ENCODE measurements around the gene C12orf56. TPM values are rescaled to one million over a fixed set of nuclear protein-coding genes. Genes with fewer than 3 reads are reported as not detected.

The C12orf56 gene
- total RNA-seq, 1 experiment from 2014 or later, result not detected

GRCh38 chr12:64225626-64226025, 164.9 kb downstream of the C12orf56 start:
- Histone ChIP-seq H3K27ac (no peak overlapping the region), H3F3A (ENCODE audit: insufficient read depth, low read depth) (no peaks in the 10 kb centered on the region), H3K9me2 (ENCODE audit: insufficient read depth) (no peaks in the 10 kb centered on the region), H3K79me2 (ENCODE audit: low read depth) (peaks cover 8% of the 10 kb centered on the region; the same call in 1 of the 2 replicates), H3K4me1 (replicated peaks; ENCODE audit: insufficient read depth) (peaks cover 8% of the 10 kb centered on the region; the same call in 1 of the 2 replicates), H2AFZ (no peak overlapping the region), H3K27me3 (ENCODE audit: insufficient read depth, low read depth) (no peaks in the 10 kb centered on the region), H3K4me2 (no peak overlapping the region), H3K4me3 (no peak overlapping the region), H3K36me3 (ENCODE audit: low read depth) (no peaks in the 10 kb centered on the region), H4K20me1 (ENCODE audit: insufficient read depth) (no peaks in the 10 kb centered on the region), H3K9me3 (ENCODE audit: insufficient read depth, low read depth) (no peaks in the 10 kb centered on the region)
- BruUV-seq (replicated peaks), result no TSS peak
- TF ChIP-seq CTCF (conservative IDR thresholded peaks at IDR 0.05), result no peak
- DNase-seq, result no peak
- intact Hi-C loops (cut with micrococcal nuclease; ENCODE audit: unreplicated experiment), result no loop called here
- CTCF ChIA-PET, result no interaction called here
- POLR2A ChIA-PET (ENCODE audit: unreplicated experiment), result no interaction called here

- Histone ChIP-seq H3K4me2 (peak within 1 kb of the TSS; percentile 92), H3K27ac (peak within 1 kb of the TSS; percentile 89), H3K9me2 (ENCODE audit: insufficient read depth) (no peaks in the 10 kb centered on the region), H4K20me1 (ENCODE audit: insufficient read depth) (no peaks in the 10 kb centered on the region), H3K4me1 (replicated peaks; ENCODE audit: insufficient read depth) (peaks cover 29% of the 10 kb centered on the region), H3K79me2 (ENCODE audit: low read depth) (peaks cover 16% of the 10 kb centered on the region), H3F3A (ENCODE audit: insufficient read depth, low read depth) (no peaks in the 10 kb centered on the region), H3K9me3 (ENCODE audit: insufficient read depth, low read depth) (no peaks in the 10 kb centered on the region), H3K4me3 (peak within 1 kb of the TSS; percentile 73), H2AFZ (peak within 1 kb of the TSS; percentile 88), H3K27me3 (ENCODE audit: insufficient read depth, low read depth) (no peaks in the 10 kb centered on the region), H3K36me3 (ENCODE audit: low read depth) (no peaks in the 10 kb centered on the region)
- intact Hi-C loops (cut with micrococcal nuclease; ENCODE audit: unreplicated experiment), result loop anchor here (1.0 to 5.0 kb wide), 2 partner anchors 135 to 182 kb away; partner anchors contain the start of gene XPOT
- ChIA-PET POLR2A (ENCODE audit: unreplicated experiment) (interaction anchor here (0.5 to 0.8 kb wide), 4 partner anchors 108 to 304 kb away, joined by 3 to 5 read pairs (median 4); no protein-coding TSS in a partner anchor), CTCF (interaction anchor here (1.0 kb wide), 1 partner anchor 378 kb away, joined by 3 read pairs; the partner anchor contains the start of gene SRGAP1)
- DNase-seq, result peak; percentile 80 to 93
- TF ChIP-seq EZH2 (IDR thresholded peaks at IDR 0.05; ENCODE audit: low read depth) (no peak), CTCF (conservative IDR thresholded peaks at IDR 0.05) (no peak)
- BruUV-seq (replicated peaks), result TSS peak; percentile 85
Measured at GRCh38 chr12:64222009-64222765, 168.4 kb downstream of the C12orf56 start, which contains the start of gene KICS2. TSS of gene KICS2 (minus strand) at chr12:64222296. CDS start at chr12:64222237, 59 bp downstream.

GRCh38 chr12:64221651-64222008, 168.9 kb downstream of the C12orf56 start:
- POLR2A ChIA-PET (ENCODE audit: unreplicated experiment), result interaction anchor here (0.5 to 0.8 kb wide), 3 partner anchors 133 to 303 kb away, joined by 3 to 5 read pairs (median 4); no protein-coding TSS in a partner anchor
- no peaks in the 10 kb centered on the region for H3F3A ChIP-seq (ENCODE audit: insufficient read depth, low read depth)
- H2AFZ ChIP-seq, result peak overlapping the region; percentile 88
- no peaks in the 10 kb centered on the region for H4K20me1 ChIP-seq (ENCODE audit: insufficient read depth)
- peaks cover 29% of the 10 kb centered on the region for H3K4me1 ChIP-seq (replicated peaks; ENCODE audit: insufficient read depth)
- DNase-seq, result peak; percentile 68 to 88
- peak overlapping the region; percentile 92 for H3K4me2 ChIP-seq
- TF ChIP-seq EZH2 (IDR thresholded peaks at IDR 0.05; ENCODE audit: low read depth), result no peak
- no peak for TF ChIP-seq CTCF (conservative IDR thresholded peaks at IDR 0.05)
- no peaks in the 10 kb centered on the region for H3K9me3 ChIP-seq (ENCODE audit: insufficient read depth, low read depth)
- H3K9me2 ChIP-seq (ENCODE audit: insufficient read depth), result no peaks in the 10 kb centered on the region
- peak overlapping the region; percentile 73 for H3K4me3 ChIP-seq
- intact Hi-C loops (cut with micrococcal nuclease; ENCODE audit: unreplicated experiment), result loop anchor here (1.0 to 5.0 kb wide), 3 partner anchors 41 to 183 kb away; partner anchors contain the start of gene XPOT
- peak overlapping the region; percentile 89 for H3K27ac ChIP-seq
- peaks cover 16% of the 10 kb centered on the region for H3K79me2 ChIP-seq (ENCODE audit: low read depth)
- no peaks in the 10 kb centered on the region for H3K36me3 ChIP-seq (ENCODE audit: low read depth)
- TSS peak; percentile 79 for BruUV-seq (replicated peaks)
- no peaks in the 10 kb centered on the region for H3K27me3 ChIP-seq (ENCODE audit: insufficient read depth, low read depth)
- CTCF ChIA-PET, result interaction anchor here (1.0 kb wide), 1 partner anchor 378 kb away, joined by 3 read pairs; the partner anchor contains the start of gene SRGAP1
